Liver (tissue), 3 donors: ENCODE data around the gene CXCL6.

Source experiments
- TAF1 ChIP-seq: conservative IDR thresholded peaks from 2 replicates; pipeline ENCODE4 v1.6.1; 2016; ENCODE audit warnings: antibody characterized with exemption, mild to moderate bottlenecking
- TF ChIP-seq, protein P1 (sequence below): fragments of 150-350 bp; IDR thresholded peaks from 2 replicates; pipeline ENCODE4 v1.5.1; 2017; ENCODE audit warnings: improper control_type of control experiment, low read depth, low read length; ENCODE audit not compliant: missing input control
- donor health status: healthy.
- donor health status: healthy.

DNA sequence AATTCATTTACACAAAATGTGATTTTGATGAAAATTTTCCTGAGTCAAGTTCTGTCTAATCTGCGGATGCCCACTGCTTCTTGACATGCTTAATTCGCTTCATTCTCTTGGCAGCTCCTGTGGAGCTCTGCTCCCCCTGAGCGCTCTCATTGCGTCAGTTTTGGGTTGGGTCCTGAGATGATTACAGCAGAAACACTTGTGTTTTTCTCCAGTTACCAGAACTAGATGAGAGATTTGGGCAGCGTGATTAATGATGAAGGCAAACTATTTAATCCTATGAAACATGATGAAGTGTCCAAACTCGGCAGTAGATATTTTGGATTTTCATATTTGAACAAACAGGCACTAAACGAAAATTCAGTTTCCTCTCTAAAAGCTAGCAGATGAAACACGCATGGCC, 28.5 kb downstream of the CXCL6 start:
- TF ChIP-seq, protein P1, sequence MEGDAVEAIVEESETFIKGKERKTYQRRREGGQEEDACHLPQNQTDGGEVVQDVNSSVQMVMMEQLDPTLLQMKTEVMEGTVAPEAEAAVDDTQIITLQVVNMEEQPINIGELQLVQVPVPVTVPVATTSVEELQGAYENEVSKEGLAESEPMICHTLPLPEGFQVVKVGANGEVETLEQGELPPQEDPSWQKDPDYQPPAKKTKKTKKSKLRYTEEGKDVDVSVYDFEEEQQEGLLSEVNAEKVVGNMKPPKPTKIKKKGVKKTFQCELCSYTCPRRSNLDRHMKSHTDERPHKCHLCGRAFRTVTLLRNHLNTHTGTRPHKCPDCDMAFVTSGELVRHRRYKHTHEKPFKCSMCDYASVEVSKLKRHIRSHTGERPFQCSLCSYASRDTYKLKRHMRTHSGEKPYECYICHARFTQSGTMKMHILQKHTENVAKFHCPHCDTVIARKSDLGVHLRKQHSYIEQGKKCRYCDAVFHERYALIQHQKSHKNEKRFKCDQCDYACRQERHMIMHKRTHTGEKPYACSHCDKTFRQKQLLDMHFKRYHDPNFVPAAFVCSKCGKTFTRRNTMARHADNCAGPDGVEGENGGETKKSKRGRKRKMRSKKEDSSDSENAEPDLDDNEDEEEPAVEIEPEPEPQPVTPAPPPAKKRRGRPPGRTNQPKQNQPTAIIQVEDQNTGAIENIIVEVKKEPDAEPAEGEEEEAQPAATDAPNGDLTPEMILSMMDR = no peak
- TF ChIP-seq TAF1 = no peak
